ENCODE measurements around the gene LCE2B. TPM values are rescaled to one million over a fixed set of nuclear protein-coding genes. Genes with fewer than 3 reads are reported as not detected.
"Not testable (repeated sequence)": the region's sequence is repeated elsewhere in the genome, so short reads cannot be mapped to it uniquely, and the experiment has no call there.

LCE2B gene, protein sequence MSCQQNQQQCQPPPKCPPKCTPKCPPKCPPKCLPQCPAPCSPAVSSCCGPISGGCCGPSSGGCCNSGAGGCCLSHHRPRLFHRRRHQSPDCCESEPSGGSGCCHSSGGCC
- total RNA-seq (2014; rRNA removed; shearing (Covaris generic); ENCODE audit: low replicate concordance) = not detected in 2 replicates

- H2AFZ ChIP-seq (ENCODE audit: low read length); H3K9ac ChIP-seq (ENCODE audit: low read length); H3K9me3 ChIP-seq (ENCODE audit: low read length); H3K36me3 ChIP-seq (ENCODE audit: insufficient read depth, low read length); H3K4me3 ChIP-seq (ENCODE audit: low read length); H3K9me2 ChIP-seq (replicated peaks; ENCODE audit: insufficient read depth, low read length); H4K20me1 ChIP-seq (ENCODE audit: insufficient read depth, low read depth, low read length); H3K27ac ChIP-seq (ENCODE audit: low read length); H3K4me2 ChIP-seq (ENCODE audit: low read depth, low read length, poor library complexity, severe bottlenecking); DNase-seq; H3K79me2 ChIP-seq (ENCODE audit: low read length); H3K4me1 ChIP-seq (ENCODE audit: low read length); H3K27me3 ChIP-seq (ENCODE audit: low read length): not testable (repeated sequence)
Measured at GRCh38 chr1:152685823-152686222, at the start of gene LCE2B. Gene LCE2B (plus strand): TSS chr1:152686123. CDS start chr1:152686844, 721 bp downstream.

DNA sequence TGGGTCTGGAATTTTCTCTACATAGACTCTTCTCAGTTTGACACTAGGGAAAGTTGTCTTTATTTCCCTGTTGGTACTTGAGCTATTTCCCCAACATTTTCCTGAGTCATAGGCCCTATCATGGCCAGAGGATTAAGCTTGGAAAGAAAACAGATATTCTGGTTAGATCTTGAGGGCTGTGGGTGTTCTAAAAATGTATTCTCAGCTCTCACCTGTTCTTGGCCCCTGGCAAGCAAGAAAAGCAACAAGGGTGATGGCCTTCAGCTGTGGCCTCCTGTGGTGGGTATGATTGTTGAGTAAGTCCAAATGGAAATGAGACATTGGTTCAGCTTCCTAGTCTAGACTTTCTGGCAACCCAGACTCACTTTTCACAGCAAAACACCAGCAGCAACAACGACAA, 45.6 kb upstream of the LCE2B start:
- H4K20me1 ChIP-seq (ENCODE audit: insufficient read depth, low read depth, low read length) = no peaks in the 10 kb centered on the region
- H3K79me2 ChIP-seq (ENCODE audit: low read length) = no peaks in the 10 kb centered on the region
- H3K36me3 ChIP-seq (ENCODE audit: insufficient read depth, low read length) = no peaks in the 10 kb centered on the region
- H3K9me3 ChIP-seq (ENCODE audit: low read length) = no peaks in the 10 kb centered on the region
- no peak overlapping the region for H3K27ac ChIP-seq (ENCODE audit: low read length)
- no peak overlapping the region for H2AFZ ChIP-seq (ENCODE audit: low read length)
- no peaks in the 10 kb centered on the region for H3K27me3 ChIP-seq (ENCODE audit: low read length)
- H3K4me1 ChIP-seq (ENCODE audit: low read length) = no peaks in the 10 kb centered on the region
- H3K4me3 ChIP-seq (ENCODE audit: low read length) = no peak overlapping the region
- DNase-seq = no peak
- no peak overlapping the region for H3K4me2 ChIP-seq (ENCODE audit: low read depth, low read length, poor library complexity, severe bottlenecking)
- H3K9ac ChIP-seq (ENCODE audit: low read length) = no peak overlapping the region
- no peaks in the 10 kb centered on the region for H3K9me2 ChIP-seq (replicated peaks; ENCODE audit: insufficient read depth, low read length)

DNA sequence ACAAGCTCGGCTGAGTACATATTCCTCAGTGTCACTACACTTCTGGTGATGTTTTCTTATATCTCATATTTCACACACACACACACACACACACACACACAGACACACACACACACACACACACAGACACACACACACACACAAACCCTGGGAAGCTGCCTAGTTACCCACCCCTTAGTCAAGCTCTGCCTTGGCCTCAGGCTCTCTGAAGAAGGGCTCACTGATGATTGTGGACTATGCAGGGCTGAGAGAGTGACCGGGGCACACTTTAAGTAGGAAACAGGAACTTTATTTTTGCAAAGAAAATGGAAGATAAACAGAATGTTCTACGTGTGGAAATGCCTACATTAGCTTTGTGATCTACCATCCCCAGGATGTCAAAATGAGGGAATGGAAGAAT, 42.0 kb upstream of the LCE2B start:
- Histone ChIP-seq H3K27me3 (ENCODE audit: low read length) (no peaks in the 10 kb centered on the region), H3K79me2 (ENCODE audit: low read length) (no peaks in the 10 kb centered on the region), H3K4me1 (ENCODE audit: low read length) (no peaks in the 10 kb centered on the region), H3K9me3 (ENCODE audit: low read length) (no peaks in the 10 kb centered on the region), H4K20me1 (ENCODE audit: insufficient read depth, low read depth, low read length) (no peaks in the 10 kb centered on the region), H3K9me2 (replicated peaks; ENCODE audit: insufficient read depth, low read length) (no peaks in the 10 kb centered on the region), H2AFZ (ENCODE audit: low read length) (no peak overlapping the region), H3K36me3 (ENCODE audit: insufficient read depth, low read length) (no peaks in the 10 kb centered on the region), H3K4me3 (ENCODE audit: low read length) (no peak overlapping the region), H3K4me2 (ENCODE audit: low read depth, low read length, poor library complexity, severe bottlenecking) (no peak overlapping the region), H3K9ac (ENCODE audit: low read length) (no peak overlapping the region), H3K27ac (ENCODE audit: low read length) (no peak overlapping the region)
- DNase-seq = no peak

DNA sequence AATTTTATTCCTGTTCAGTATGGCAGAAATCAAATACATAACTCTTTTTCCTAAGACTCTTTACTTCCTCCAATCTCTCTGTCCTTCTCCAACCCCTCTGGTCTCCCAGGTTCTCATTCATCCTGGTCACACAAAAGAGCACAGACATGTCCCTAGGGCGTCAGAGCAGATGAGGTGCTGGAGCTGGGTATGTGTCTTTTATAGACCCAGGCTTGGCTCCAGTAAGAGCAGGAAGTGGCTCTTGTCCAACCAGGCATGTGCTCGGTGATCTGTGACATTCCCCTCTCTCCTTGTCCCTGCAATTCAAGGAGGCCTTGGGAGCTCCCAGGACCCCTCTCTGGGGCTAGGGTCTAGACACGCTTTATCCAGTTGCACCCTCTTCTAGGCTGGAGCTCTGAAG, 40.8 kb upstream of the LCE2B start:
- DNase-seq = no peak
- Histone ChIP-seq H2AFZ (ENCODE audit: low read length) (no peak overlapping the region), H3K79me2 (ENCODE audit: low read length) (no peaks in the 10 kb centered on the region), H3K9me2 (replicated peaks; ENCODE audit: insufficient read depth, low read length) (no peaks in the 10 kb centered on the region), H3K4me3 (ENCODE audit: low read length) (no peak overlapping the region), H3K4me2 (ENCODE audit: low read depth, low read length, poor library complexity, severe bottlenecking) (no peak overlapping the region), H3K9ac (ENCODE audit: low read length) (no peak overlapping the region), H4K20me1 (ENCODE audit: insufficient read depth, low read depth, low read length) (no peaks in the 10 kb centered on the region), H3K27ac (ENCODE audit: low read length) (no peak overlapping the region), H3K27me3 (ENCODE audit: low read length) (no peaks in the 10 kb centered on the region), H3K4me1 (ENCODE audit: low read length) (no peaks in the 10 kb centered on the region), H3K36me3 (ENCODE audit: insufficient read depth, low read length) (no peaks in the 10 kb centered on the region), H3K9me3 (ENCODE audit: low read length) (no peaks in the 10 kb centered on the region)

DNA sequence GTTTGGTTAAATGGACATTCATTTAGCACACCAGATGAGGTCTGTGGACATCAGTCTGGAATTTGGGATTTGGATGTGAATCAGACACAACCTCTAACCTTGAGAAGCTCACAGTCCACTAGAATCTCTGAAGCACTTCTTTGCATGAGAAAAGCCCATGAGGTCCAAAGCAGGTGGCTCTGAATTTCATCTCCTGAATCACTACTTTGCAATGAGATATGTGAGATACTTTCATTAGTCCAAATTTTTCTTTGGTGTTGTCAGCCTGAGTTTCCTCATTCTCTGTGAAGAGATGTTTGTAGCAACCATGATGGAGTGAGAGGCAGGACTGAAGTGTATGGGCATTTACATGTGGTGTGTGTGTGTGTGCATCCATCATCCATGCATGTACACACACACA, 39.3 kb upstream of the LCE2B start:
- H3K4me3 ChIP-seq (ENCODE audit: low read length) = no peak overlapping the region
- no peak for DNase-seq
- no peak overlapping the region for H2AFZ ChIP-seq (ENCODE audit: low read length)
- H3K9ac ChIP-seq (ENCODE audit: low read length) = no peak overlapping the region
- H3K79me2 ChIP-seq (ENCODE audit: low read length) = no peaks in the 10 kb centered on the region
- no peaks in the 10 kb centered on the region for H4K20me1 ChIP-seq (ENCODE audit: insufficient read depth, low read depth, low read length)
- no peaks in the 10 kb centered on the region for H3K9me2 ChIP-seq (replicated peaks; ENCODE audit: insufficient read depth, low read length)
- no peaks in the 10 kb centered on the region for H3K27me3 ChIP-seq (ENCODE audit: low read length)
- H3K4me2 ChIP-seq (ENCODE audit: low read depth, low read length, poor library complexity, severe bottlenecking) = no peak overlapping the region
- H3K27ac ChIP-seq (ENCODE audit: low read length) = no peak overlapping the region
- no peaks in the 10 kb centered on the region for H3K9me3 ChIP-seq (ENCODE audit: low read length)
- H3K4me1 ChIP-seq (ENCODE audit: low read length) = no peaks in the 10 kb centered on the region
- no peaks in the 10 kb centered on the region for H3K36me3 ChIP-seq (ENCODE audit: insufficient read depth, low read length)

DNA sequence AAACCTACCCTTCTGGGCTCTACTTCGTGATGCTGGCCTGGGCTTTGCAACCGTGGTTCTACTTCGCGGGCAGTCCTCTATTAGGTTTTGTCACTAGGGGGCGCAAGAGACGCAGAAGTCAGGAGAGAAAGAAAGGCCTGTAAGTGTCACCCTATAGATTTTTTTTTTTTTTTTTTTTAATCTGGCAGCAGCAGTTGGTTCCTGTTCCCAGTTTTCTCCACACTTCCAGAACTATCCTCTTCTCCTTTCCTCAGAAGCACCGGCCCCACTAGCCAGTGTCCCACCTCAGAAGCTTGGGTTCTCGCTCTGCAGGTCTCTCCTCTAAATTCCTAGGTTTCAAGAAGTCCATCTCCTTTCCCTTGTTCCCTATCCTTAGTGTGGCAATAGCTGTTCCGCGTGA, 31.8 kb upstream of the LCE2B start:
- H3K9me3 ChIP-seq (ENCODE audit: low read length) = no peaks in the 10 kb centered on the region
- H2AFZ ChIP-seq (ENCODE audit: low read length) = no peak overlapping the region
- no peaks in the 10 kb centered on the region for H3K9me2 ChIP-seq (replicated peaks; ENCODE audit: insufficient read depth, low read length)
- no peak overlapping the region for H3K4me2 ChIP-seq (ENCODE audit: low read depth, low read length, poor library complexity, severe bottlenecking)
- H3K9ac ChIP-seq (ENCODE audit: low read length) = no peak overlapping the region
- no peaks in the 10 kb centered on the region for H4K20me1 ChIP-seq (ENCODE audit: insufficient read depth, low read depth, low read length)
- H3K79me2 ChIP-seq (ENCODE audit: low read length) = no peaks in the 10 kb centered on the region
- no peak overlapping the region for H3K27ac ChIP-seq (ENCODE audit: low read length)
- no peaks in the 10 kb centered on the region for H3K36me3 ChIP-seq (ENCODE audit: insufficient read depth, low read length)
- no peaks in the 10 kb centered on the region for H3K4me1 ChIP-seq (ENCODE audit: low read length)
- no peak overlapping the region for H3K4me3 ChIP-seq (ENCODE audit: low read length)
- peak; percentile 91 for DNase-seq
- H3K27me3 ChIP-seq (ENCODE audit: low read length) = no peaks in the 10 kb centered on the region

- no peaks in the 10 kb centered on the region for H3K9me2 ChIP-seq (replicated peaks; ENCODE audit: insufficient read depth, low read length)
- DNase-seq = no peak
- no peak overlapping the region for H3K9ac ChIP-seq (ENCODE audit: low read length)
- H2AFZ ChIP-seq (ENCODE audit: low read length) = no peak overlapping the region
- no peaks in the 10 kb centered on the region for H3K79me2 ChIP-seq (ENCODE audit: low read length)
- no peak overlapping the region for H3K4me3 ChIP-seq (ENCODE audit: low read length)
- H3K4me1 ChIP-seq (ENCODE audit: low read length) = no peaks in the 10 kb centered on the region
- no peak overlapping the region for H3K4me2 ChIP-seq (ENCODE audit: low read depth, low read length, poor library complexity, severe bottlenecking)
- no peak overlapping the region for H3K27ac ChIP-seq (ENCODE audit: low read length)
- no peaks in the 10 kb centered on the region for H3K9me3 ChIP-seq (ENCODE audit: low read length)
- no peaks in the 10 kb centered on the region for H3K27me3 ChIP-seq (ENCODE audit: low read length)
- H4K20me1 ChIP-seq (ENCODE audit: insufficient read depth, low read depth, low read length) = no peaks in the 10 kb centered on the region
- H3K36me3 ChIP-seq (ENCODE audit: insufficient read depth, low read length) = no peaks in the 10 kb centered on the region
Measured at GRCh38 chr1:152656459-152656858, 29.5 kb upstream of the LCE2B start.

DNA sequence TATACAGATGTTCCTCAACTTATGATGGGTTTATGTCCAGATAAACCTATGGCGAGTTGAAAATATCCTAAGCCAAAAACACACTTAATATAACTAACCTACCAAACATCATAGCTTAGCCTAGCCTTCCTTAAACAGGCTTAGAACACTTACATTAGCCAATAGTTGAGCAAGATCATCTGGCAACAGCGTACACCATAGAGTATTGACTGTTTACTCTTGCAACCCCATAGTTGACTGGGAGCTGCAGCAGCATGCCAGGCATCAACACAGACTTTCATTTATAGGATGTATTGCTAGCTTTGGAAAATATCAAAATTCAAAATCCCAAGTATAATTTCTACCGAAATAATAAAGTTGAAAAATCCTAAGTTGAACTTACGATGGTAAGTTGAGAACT, 28.2 kb upstream of the LCE2B start:
- no peaks in the 10 kb centered on the region for H4K20me1 ChIP-seq (ENCODE audit: insufficient read depth, low read depth, low read length)
- H3K9ac ChIP-seq (ENCODE audit: low read length) = no peak overlapping the region
- H2AFZ ChIP-seq (ENCODE audit: low read length) = no peak overlapping the region
- H3K4me1 ChIP-seq (ENCODE audit: low read length) = no peaks in the 10 kb centered on the region
- H3K27me3 ChIP-seq (ENCODE audit: low read length) = no peaks in the 10 kb centered on the region
- H3K9me3 ChIP-seq (ENCODE audit: low read length) = no peaks in the 10 kb centered on the region
- no peaks in the 10 kb centered on the region for H3K79me2 ChIP-seq (ENCODE audit: low read length)
- DNase-seq = no peak
- H3K36me3 ChIP-seq (ENCODE audit: insufficient read depth, low read length) = no peaks in the 10 kb centered on the region
- no peak overlapping the region for H3K27ac ChIP-seq (ENCODE audit: low read length)
- no peak overlapping the region for H3K4me2 ChIP-seq (ENCODE audit: low read depth, low read length, poor library complexity, severe bottlenecking)
- no peak overlapping the region for H3K4me3 ChIP-seq (ENCODE audit: low read length)
- no peaks in the 10 kb centered on the region for H3K9me2 ChIP-seq (replicated peaks; ENCODE audit: insufficient read depth, low read length)

DNA sequence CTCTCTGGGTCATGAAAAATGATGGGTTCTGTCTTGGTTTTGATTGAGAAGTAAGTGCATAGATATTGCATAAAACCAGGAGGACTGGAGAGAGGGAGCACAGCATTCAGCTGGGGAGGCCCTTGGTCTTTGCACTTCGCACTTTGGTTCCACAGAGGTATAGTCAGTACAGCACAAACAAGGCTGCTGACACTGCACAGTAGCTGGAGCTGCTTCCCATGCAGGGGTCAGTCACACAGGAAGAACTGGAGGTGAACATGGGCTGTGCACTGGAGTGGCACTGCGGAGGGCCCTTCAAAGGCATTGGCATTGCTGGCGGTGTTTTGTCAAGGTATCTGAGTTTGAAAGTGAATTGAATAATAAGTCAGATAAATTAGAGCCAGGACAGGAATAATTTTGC, 27.3 kb upstream of the LCE2B start:
- Histone ChIP-seq H3K36me3 (ENCODE audit: insufficient read depth, low read length) (no peaks in the 10 kb centered on the region), H3K9me2 (replicated peaks; ENCODE audit: insufficient read depth, low read length) (no peaks in the 10 kb centered on the region), H3K4me2 (ENCODE audit: low read depth, low read length, poor library complexity, severe bottlenecking) (no peak overlapping the region), H3K9me3 (ENCODE audit: low read length) (no peaks in the 10 kb centered on the region), H3K4me1 (ENCODE audit: low read length) (no peaks in the 10 kb centered on the region), H3K4me3 (ENCODE audit: low read length) (no peak overlapping the region), H3K79me2 (ENCODE audit: low read length) (no peaks in the 10 kb centered on the region), H3K27ac (ENCODE audit: low read length) (no peak overlapping the region), H3K27me3 (ENCODE audit: low read length) (no peaks in the 10 kb centered on the region), H4K20me1 (ENCODE audit: insufficient read depth, low read depth, low read length) (no peaks in the 10 kb centered on the region), H3K9ac (ENCODE audit: low read length) (no peak overlapping the region), H2AFZ (ENCODE audit: low read length) (no peak overlapping the region)
- no peak for DNase-seq

Data from Karpas-422 (cell line).